ENCODE results near the gene VKORC1L1. TPM values are rescaled to one million over a fixed set of nuclear protein-coding genes. Genes with fewer than 3 reads are reported as not detected.
"Not testable (repeated sequence)": the region's sequence is repeated elsewhere in the genome, so short reads cannot be mapped to it uniquely, and the experiment has no call there.

The VKORC1L1 gene
- total RNA-seq, 1 donor from 2014 or later = 20.4 TPM

DNA sequence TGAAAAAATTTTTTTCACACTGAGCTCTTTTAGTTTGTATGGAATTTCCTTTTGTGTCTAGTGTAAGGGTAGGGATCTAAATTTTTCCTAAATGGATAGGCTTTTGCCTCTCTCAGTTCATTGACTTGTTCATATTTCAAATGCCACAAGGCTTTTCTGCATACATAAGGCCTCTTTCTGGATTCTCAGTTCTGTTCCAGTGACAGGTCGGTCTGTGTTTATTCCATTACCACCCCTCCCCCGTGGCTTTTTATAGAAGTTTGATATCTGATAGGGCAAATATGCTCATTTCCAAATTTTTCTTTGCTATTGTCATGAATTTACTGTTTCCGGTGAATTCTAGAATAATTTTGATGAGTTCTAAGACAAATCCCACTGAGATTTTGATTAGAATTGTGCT, 12.7 kb downstream of the VKORC1L1 start:
- DNase-seq = not testable (repeated sequence)

DNA sequence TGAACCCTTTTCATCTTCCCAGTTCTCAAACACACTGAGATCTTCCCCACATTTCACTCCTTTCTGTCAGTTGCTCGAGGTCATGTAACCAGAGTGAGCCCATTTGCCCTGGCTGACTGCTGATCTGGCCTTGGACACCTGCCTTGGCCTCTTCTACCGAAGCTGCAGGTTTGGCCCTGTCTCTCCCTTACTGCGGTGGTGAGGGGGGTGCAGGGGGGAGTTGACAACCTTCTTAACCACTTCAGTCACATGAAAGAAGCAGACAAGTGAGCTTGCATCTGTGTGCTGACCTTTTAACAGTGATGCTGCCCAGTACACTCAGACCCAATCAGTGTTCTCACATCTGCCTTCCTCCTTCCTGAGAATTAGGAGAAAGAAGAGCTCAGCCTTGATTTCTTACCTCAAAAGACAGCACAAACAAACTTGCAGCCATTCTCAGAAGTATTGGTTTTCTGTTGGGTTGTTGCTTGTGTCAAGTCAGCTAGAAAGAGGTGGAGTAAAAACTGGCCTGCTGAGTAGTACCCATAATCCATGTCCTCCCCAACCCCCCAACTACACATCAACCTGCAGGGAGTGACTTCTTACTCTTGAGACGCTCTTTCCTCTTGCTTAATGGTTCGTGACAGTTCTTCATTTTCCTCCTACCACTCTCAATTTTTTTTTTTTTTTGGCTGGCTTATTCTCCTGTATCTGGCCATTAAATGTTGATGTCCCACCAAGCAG, 15.7 kb downstream of the VKORC1L1 start:
- DNase-seq = not testable (repeated sequence)

DNA sequence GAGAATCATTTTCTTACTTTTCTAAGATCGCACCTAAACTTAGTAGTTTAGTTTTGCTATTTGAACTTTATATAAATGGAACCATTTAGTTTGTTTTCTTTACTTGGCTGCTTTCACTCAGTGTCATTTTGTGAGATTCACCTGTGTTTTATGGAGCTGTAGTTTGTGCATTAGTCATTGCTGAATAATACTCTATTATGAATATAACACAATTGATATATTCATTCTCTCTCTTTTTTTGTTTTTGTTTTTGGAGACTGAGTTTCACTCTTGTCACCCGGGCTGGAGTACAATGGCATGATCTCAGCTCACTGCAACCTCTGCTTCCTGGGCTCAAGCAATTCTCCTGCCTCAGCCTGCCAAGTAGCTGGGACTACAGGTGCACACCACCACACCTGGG, 16.8 kb downstream of the VKORC1L1 start:
- DNase-seq = not testable (repeated sequence)

DNA sequence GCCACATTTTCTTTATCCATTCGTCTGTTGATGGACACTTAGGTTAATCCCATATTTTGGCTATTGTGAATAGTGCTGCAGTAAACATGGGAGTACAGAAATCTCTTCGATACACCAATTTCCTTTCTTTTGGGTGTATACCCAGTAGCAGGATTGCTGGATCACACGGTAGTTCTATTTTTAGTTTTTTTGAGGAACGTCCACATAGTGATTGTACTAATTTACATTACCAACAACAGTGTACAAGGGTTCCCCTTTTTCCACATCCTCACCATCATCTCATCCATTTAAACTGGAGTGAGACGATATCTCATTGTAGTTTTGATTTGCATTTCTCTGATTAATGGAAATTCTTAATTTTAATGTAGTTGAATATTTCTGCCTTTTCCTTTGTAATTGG, 19.3 kb downstream of the VKORC1L1 start:
- no peak for DNase-seq

DNA sequence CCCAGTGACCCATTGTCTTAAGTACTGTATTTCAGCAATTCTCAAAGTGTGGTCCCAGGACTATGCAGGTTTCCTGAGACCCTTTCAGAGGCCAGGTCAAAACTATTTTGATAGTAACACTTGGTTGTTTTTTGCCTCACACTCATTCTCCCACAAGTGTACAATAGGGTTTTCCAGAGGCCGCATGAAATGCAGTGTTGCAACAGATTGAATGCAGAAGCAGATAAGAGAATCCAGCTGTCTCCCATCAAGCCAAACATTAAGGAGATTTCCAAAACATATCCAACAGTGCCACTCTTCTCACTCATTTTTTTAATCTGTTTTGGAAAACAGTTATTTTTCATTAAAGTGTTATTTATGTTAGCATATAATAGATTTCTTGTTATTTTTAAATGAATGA, 20.0 kb downstream of the VKORC1L1 start:
- DNase-seq = no peak

DNA sequence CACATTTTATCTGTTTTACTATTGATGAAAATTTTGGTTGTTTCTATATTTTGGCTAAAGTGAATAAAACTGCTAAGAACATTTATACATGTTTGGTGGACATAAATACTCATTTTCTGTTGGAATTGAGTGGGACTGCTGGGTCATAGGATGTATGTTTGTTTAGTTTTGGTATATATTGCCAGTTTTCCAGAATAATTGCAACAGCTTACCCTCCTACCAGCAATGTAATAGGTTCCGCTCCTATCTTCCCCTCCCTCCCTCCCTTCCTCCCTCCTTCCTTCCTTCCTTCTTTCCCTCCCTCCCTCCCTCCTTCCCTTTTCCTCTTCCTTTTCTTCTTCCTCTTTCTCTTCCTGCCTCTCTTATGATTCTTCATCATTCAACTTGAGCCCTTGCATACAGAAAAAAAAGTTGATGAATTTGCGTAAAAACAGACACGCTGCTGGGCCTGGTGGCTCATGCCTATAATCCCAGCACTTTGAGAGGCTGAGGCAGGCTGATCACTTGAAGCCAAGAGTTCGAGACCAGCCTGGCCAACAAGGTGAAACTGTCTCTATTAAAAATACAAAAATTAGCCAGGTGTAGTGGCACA, 23.5 kb downstream of the VKORC1L1 start:
- no peak for DNase-seq

DNA sequence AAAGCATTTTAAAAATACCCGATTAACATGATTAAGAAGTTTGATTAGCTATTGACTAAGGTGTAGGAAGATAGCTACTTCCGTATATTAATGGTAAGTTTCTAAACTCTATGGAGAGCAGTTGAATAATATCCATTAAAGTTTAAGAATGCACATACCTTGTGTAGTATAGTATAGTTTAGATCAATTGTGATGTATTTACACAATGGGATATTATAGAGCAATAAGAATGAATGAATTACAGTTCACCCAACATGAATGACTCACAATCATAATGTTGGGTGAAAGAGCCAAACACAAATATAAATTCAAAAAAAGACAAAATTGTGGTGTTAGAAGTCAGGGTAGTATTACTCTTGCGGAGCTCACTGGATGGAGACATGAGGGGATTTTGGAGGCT, 24.4 kb downstream of the VKORC1L1 start:
- DNase-seq = not testable (repeated sequence)

DNA sequence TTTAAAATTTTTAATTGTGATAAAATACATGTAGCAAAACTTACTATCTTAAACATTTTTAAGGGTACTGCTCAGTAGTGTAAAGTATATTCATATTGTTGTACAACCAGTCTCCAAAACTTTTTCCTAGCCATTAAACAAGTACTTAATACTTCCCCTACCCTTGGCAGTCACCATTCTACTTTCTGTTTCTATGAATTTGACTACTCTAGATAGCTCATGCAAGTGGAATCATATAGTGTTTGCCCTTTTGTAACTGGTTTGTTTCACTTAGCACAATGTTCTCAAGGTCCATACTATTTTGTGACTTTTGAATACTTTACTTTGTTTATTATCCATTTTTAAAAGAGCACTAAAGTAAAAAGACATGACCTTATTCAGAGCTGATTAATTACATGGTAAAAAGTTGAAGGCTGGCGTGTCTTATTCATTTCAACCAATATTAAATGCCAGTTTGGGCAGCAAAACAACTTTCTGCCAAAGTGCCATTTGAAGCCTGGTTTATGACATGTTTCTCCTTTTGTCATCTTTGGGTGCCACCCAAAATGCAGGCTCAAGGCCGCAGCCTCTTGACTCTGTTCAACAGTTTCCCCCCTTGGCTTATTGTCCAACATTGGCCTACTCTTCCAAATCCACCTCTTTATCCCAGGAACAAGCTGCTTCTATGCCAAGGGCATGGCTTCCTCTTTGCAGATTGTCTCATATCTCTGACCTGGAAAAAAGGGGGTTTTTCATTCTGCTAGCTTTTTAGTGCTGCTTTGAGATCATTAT, 26.0 kb downstream of the VKORC1L1 start:
- not testable (repeated sequence) for DNase-seq

DNA sequence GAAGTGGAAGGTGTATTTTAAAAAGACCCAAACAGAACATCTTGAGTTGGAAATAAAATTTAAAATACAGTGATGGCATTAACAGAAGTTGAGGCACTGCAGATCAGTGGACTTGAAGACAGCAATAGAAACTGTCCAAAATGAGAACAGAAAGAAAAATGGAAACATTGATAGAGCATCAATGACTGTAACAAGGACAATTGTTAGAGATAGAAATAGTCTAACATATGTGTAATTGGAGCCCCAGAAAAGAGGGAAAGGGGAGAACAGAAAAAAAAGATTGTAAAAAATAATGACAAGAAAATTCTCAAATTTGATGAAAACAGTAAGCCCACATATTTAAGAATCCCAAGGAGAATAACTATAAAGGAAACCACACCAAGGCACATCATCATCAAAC, 29.4 kb downstream of the VKORC1L1 start:
- no peak for DNase-seq

DNA sequence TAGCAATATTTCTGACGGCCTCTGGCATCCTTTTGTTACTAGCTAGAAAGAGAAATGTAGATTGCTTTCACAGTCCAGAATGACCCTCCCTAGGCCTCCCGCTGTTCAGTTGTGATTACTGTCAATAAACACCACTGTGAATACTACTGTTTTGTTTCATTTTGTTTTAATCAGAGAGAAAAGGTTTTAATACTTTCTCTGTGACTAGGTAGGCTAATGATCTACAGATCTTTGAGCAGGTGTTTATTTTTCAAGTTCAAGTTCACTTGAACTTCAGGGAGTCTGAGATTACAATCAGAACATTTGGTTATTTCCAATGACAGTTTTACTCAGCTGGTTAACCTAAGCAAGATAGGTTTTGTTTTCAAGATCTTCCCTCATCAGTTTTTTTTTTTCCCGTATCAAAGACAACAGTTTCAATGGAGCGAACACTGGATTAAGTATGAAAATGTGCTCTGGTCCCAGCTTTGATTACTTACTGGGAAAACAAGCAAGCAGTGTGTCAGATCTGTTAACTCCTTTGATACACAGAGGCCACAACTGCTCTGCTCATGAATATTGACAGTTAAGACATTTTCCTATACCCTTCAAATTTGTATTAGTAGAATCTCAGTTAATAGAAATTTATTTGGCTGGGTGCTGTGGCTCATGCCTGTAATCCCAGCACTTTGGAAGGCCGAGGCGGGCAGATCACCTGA, 34.8 kb downstream of the VKORC1L1 start:
- DNase-seq = no peak

DNA sequence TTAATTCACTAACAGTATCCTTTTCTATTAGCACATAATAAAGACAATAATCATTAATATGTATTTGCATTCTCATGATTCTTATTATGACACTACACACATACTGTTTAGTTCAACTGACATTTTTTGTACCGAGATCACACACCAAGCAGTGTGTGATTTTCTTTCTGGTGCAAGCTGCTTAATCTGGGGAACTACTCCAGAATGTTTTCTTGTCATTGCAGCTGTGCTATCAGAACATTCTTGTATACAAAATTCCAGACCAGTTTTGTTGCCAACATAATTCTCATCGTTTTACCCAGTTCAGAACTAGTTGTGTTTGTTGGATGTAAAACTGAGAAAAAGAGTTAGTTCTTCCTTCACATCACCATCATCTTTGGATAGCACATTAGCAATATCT, 37.4 kb downstream of the VKORC1L1 start:
- no peak for DNase-seq

DNA sequence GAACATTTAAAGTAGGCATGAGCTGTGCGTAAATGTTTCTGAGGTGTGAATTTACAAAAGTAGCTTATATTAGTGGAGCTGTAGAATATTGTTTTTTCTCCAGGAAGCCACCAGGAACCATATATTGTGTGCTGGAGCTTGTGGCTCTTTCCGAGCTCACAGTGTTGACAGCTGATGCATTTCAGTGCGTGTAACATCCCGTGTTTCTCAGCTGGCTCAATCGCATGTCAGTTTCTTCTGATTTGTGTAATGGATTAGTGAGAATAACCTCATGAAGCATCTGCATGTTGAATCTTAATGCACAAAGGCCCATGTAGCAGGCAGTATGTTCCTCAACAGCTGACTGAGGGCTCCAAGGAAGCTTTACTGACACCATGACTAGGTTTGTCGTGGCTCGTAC, 39.4 kb downstream of the VKORC1L1 start:
- peak; percentile 9 for DNase-seq

DNA sequence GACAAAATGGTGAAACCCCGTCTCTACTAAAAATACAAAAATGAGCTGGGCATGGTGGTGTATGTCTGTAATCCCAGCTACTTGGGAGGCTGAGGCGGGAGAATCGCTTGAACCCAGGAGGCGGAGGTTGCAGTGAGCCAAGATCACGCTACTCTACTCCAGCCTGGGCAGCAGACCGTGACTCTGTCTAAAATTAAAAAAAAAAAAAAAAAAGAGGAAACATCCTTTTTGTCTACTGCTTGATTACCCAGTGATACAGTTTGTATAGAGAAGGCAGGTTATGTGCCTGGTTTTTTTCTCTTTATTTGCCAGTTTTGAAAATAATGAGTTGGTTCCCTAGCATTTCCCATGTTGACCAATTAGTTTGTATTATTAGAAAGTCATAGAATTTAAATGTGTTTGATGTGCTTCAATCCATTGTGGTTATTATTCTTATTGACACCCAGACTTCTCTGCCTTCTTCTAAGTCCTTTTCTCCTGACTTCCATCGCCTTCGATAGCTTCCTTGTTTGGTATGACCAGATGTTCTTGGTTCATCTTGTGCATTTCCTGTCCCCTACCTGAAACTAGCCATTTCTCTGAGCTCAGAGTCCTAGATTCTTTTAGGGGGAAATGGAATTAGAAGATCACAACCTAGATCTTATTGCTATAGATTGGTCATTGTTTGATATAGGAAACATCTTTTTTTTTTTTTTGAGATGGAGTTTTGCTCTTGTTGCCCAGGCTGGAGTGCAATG, 43.2 kb downstream of the VKORC1L1 start:
- DNase-seq = no peak

DNA sequence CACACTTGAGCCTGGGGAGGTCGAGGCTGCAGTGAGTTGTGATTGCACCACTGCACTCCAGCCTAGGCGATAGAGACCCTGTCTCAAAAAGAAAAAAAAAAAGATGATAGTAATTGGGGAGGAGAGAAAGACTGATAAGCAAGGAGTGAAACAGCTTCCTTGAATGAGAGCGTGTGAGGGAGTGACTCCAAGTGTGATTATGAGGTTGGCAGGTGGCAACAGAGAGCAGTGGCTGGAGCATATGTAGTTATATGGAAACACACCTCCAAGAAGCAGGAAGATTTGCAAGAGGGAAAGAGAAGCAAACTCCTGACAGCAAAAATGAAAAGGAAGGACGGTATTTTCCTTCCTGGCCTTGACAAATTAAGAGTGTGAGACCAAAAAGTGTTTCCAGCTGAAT, 50.4 kb downstream of the VKORC1L1 start:
- no peak for DNase-seq

DNA sequence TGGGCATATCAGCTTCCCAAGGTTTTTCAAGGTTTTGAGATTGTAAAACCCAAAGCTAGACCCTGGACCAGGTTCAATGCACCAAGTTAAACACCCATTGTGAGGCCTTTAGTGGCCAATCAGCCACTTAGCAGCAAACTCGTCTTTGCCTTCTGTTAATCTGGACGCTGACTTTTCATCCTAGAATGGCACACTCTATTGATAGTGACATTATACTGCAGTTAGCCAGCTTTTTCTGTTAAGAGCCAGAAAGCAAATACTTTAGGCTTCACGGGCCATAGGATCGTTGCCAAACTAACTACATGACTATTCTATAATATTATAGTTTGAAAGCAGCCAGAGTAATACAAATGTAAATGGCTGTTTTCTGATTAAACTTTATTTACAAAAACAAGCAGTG, 51.3 kb downstream of the VKORC1L1 start:
- no peak for DNase-seq

DNA sequence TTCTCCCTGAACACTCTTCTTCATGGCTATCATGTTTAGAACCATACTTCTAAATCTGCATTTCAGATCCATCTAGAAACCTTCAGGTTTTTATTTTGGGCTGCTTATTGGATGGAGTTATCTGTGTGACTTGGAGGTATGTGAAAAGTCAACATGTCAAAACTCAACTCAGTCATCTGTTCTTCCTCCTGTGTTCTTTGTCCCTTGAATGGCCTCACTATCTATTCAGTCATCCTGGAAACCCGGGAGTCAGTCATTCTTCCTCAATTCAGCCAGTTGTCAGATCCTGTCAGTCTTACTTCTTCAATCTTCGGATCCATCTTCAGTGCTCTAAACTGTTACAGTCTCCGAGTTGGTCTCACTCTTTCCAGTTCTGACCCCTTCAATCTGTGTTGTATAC, 52.2 kb downstream of the VKORC1L1 start:
- DNase-seq = no peak

DNA sequence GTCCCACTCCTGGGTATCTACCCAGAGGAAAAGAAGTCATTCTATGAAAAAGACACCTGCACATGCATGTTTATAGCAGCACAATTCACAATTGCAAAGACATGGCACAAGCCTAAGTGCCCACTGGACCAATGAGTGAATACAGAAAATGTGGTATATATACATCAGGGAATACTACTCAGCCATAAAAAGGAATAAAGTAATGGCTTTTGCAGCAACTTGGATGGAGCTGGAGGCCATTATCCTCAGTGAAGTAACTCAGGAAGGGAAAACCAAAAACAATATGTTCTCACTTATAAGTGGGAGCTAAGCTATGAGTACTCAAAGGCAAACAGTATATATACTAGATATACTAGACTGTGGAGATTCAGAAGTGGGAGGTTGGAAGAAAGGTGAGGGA, 53.7 kb downstream of the VKORC1L1 start:
- no peak for DNase-seq

DNA sequence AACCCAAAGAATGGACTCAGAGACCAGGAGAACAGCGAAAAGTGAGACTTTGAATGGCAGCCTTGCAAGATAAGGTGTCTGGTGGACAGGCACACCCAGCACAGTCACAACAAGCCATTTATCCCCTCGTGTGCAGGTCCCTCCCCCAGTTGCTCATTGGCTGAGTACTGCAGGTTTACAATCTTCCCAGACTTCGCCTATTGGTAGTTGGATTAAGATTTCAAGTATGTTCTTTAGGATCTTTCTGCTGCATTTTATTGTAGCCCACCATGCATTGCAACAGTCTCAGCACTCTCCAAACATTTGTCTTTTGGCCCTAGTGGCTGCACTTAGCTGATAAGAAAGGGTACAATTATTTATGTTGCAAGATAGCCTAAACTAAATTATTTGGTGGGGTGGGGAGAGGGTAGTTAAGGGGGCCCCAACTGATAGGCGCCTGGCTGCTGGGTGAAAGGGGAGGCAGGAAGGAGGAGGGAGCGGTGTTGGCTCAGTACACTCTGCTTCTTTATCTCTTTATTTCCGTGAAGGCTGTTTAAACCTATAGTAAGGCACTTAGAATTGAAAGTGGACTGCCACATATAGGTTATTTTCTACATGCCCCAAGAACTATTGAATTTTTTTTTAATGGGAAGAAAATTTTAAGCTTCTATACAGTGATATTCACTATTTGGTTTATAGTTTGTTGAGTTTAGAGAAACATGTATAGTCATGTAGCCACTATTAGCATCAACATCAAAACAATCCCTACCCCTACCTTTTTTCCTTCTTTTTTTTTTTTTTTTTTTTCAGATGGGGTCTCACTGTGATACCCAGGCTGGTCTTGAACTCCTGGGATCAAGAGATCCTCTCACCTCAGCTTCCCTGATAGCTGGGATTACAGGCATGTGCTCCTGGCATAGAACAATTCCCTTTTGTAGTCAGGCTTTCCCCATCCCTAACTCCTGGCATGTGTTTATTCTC, 54.9 kb downstream of the VKORC1L1 start:
- DNase-seq = no peak

DNA sequence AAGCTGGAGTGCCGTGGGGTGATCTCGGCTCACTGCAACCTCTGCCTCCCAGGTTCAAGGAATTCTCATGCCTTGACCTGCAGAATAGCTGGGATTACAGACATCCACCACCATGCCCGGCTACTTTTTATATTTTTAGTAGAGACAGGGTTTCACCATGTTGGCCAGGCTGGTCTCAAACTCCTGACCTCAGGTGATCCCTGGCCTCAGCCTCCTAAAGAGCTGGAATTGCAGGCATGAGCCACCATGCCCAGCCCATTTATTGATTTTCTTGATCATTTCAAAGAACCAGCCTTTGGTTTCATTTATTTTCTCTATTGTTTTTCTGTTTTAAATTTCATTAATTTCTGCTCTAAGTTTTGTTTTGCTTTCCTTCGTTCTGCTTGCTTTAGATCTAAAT, 58.8 kb downstream of the VKORC1L1 start:
- no peak for DNase-seq

DNA sequence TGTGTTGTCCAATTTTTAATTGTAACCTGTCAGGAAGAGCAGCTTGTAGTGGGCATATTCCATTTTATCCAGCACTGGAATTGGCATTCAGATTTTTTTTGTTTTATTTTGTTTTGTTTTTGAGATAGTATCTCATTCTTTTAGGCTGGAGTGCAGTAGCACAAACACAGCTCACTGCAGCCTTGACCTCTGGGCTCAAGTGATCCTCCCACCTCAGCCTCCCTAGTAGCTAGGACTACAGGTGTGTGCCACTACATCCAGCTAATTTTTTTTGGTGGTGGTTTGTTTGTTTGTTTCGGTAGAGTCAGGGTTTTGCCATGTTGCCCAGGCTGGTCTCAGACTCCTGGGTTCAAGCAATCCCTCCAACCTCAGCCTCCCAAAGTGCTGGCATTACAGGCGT, 64.4 kb downstream of the VKORC1L1 start:
- no peak for DNase-seq

DNA sequence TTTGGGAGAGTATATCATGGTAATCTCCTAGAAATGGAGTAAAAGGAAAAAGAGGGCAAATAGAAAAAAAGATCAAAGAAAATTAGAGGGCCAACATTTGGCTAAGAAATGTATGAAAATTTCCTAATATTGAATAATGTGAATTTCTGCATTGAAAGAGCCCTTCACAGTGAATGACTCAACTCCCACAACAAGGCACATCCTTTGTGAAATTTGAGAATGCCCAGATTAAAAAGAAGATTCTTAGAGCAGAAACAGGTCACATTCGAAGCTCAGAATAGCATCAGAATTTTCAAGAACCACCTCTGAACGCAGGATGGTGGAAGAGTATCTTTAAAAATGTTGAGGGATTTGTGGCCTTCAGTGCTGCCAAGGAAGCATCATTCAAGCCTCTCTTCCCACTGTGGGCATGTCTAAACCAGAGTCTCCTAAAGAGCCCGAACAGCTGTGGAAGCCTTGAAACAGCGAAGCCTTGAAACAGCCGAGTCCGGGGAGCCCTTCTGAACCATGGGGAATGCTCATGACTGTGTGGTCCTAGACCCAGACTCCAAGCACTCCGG, 65.5 kb downstream of the VKORC1L1 start:
- no peak for DNase-seq
